Sigmoid colon (tissue), 4 donors: ENCODE data around the gene FBP1.

Experiments
- EP300 ChIP-seq, 4 donors: sonication (generic); formaldehyde crosslinking; IDR thresholded peaks; one replicate each; pipeline ENCODE4 v1.6.1; 2017; ENCODE audit warnings: antibody characterized with exemption in 4 of 4
- POLR2A ChIP-seq, 2 donors: fragments of 450-650 bp; IDR thresholded peaks; one replicate each; pipeline ENCODE4 v1.6.1; 2016; ENCODE audit warnings: antibody characterized with exemption in 2 of 2, mild to moderate bottlenecking in 2 of 2, moderate library complexity in 2 of 2
- TF ChIP-seq, protein P1 (sequence below), 4 experiments: fragments of 450-650 bp in 3 of 4; fragments of 200-600 bp in 1 of 4; IDR thresholded peaks; one replicate each; pipeline ENCODE4 v1.5.1; 2016 to 2019; ENCODE audit warnings: antibody characterized with exemption in 4 of 4, mild to moderate bottlenecking in 3 of 4, moderate library complexity in 2 of 4

DNA sequence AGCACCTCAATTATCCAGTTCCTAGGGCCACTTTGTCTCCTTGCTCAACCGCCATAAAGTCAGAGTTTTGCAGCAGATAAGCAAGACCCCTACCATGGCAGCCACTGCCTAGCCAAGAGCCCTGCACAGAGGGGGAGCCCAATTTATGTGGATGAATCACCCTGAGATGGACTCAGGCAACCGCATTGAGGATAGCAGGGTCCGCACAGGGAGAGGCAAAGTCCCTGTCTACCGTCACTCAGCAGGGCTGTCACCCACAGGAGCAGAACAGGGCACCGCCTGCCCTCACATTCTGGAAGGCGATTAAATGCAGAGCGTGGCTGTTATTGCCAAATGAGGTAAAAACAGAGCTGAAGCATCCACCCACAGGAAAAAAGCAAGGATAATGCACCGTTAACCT is 47.4 kb downstream of the FBP1 start:
- no peak for TF ChIP-seq EP300 (IDR thresholded peaks at IDR 0.05)
- TF ChIP-seq POLR2A (IDR thresholded peaks at IDR 0.05) = no peak
- TF ChIP-seq, protein P1, sequence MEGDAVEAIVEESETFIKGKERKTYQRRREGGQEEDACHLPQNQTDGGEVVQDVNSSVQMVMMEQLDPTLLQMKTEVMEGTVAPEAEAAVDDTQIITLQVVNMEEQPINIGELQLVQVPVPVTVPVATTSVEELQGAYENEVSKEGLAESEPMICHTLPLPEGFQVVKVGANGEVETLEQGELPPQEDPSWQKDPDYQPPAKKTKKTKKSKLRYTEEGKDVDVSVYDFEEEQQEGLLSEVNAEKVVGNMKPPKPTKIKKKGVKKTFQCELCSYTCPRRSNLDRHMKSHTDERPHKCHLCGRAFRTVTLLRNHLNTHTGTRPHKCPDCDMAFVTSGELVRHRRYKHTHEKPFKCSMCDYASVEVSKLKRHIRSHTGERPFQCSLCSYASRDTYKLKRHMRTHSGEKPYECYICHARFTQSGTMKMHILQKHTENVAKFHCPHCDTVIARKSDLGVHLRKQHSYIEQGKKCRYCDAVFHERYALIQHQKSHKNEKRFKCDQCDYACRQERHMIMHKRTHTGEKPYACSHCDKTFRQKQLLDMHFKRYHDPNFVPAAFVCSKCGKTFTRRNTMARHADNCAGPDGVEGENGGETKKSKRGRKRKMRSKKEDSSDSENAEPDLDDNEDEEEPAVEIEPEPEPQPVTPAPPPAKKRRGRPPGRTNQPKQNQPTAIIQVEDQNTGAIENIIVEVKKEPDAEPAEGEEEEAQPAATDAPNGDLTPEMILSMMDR (IDR thresholded peaks at IDR 0.05) = no peak
